ENCODE measurements around the gene MGAM2.

MGAM2 gene

DNA sequence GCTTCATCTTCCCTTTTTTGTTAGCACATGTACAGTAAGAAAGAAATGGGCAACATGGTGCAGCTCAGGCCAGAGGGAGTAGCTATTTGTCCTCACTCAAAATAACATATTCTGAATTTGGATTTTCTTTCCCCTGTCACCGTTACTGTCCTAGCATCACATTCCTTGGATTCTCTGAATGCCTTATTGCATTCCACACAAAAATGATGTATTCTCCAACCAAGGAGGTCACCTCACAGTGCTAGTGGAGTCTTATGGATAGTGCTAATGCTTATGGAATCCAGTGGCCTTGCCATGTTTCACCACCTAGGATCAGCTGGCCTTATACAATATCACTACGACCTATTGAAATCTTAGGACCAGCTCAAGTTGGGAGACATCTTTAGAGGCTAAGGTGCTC lies 139.2 kb downstream of the MGAM2 start:
- DNase-seq (ENCODE audit: extremely low spot score), result no peak
- ChIA-PET CTCF (interaction anchor here (1.3 kb wide), 1 partner anchor 20 kb away, joined by 3 read pairs; no protein-coding TSS in a partner anchor), POLR2A (no interaction called here)
- TF ChIP-seq CTCF (IDR thresholded peaks at IDR 0.05; ENCODE audit: control extremely low read depth, extremely low read depth, low read depth, missing control alignments), result no peak

GRCh38 chr7:142257958-142258357 lies 146.4 kb downstream of the MGAM2 start, which contains the start of gene PRSS58:
Gene PRSS58, minus strand, starts transcription at chr7:142258058. Its CDS starts 351 bp downstream, at chr7:142257707.
- no peak for TF ChIP-seq CTCF (IDR thresholded peaks at IDR 0.05; ENCODE audit: control extremely low read depth, extremely low read depth, low read depth, missing control alignments)
- ChIA-PET CTCF (no interaction called here), POLR2A (no interaction called here)
- DNase-seq (ENCODE audit: extremely low spot score), result no peak

- no peak for TF ChIP-seq CTCF (IDR thresholded peaks at IDR 0.05; ENCODE audit: control extremely low read depth, extremely low read depth, low read depth, missing control alignments)
- CTCF ChIA-PET, result interaction anchor here (1.3 kb wide), 1 partner anchor 42 kb away, joined by 4 read pairs; no protein-coding TSS in a partner anchor
- DNase-seq (ENCODE audit: extremely low spot score), result no peak
- POLR2A ChIA-PET, result no interaction called here
Observed at GRCh38 chr7:142263598-142264380, 152.3 kb downstream of the MGAM2 start.
